Fibroblast of gingiva (primary cell): ENCODE results near the gene NOX3.

Experiments
- DNase-seq: peaks from one replicate; pipeline ENCODE4 v3.0.0-alpha.2; 2011; ENCODE audit warnings: low read depth

Gene NOX3

DNA sequence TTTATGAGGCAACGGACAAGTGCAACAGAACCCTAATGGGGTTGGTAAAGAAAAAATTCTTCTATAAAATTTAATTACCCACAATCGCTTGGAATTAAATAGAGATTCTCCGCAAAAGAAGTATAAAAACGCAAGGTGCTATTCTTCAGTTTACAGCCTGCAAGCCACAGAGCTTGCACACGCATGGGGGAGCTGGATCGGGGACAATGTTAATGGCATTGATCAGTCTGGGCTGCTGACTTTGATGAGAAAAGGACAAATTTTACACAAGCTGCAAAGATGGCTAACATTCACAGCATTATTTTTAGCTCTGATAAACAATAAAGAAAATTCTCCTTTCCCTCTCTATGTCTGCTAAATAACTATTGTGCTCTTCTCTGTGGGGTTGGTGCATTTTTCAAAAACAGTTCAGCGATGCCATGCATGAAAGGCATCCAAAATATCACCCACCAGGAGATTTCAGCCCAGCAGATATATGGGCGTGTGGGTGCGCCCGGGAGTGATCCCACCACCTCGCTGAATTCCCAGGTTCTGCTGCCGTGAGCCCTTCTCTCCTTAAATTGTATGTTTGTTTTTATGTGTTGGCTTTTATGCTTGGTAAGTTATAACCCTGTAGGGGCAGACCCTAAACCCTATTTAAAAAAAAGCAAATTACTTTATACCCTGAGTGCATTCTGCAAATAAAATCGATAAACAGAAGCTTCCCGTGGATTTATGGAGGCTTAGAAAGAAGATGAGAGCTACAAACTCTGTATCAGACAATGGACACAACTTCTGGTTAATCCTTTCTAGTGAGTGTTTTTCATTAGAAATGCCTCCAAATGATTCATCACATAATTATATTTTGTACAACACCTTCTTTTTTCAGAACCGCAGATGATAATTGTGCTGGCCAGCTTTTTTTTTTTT is 55.6 kb downstream of the NOX3 start:
- DNase-seq = no peak

- no peak for DNase-seq
Measured at GRCh38 chr6:155399062-155399744, 56.4 kb downstream of the NOX3 start.

- DNase-seq = no peak
Measured at GRCh38 chr6:155398701-155399061, 57.0 kb downstream of the NOX3 start.

GRCh38 chr6:155398221-155398620 is 57.4 kb downstream of the NOX3 start:
- DNase-seq = no peak

GRCh38 chr6:155397172-155397705 is 58.4 kb downstream of the NOX3 start:
- no peak for DNase-seq

GRCh38 chr6:155396605-155397004 is 59.0 kb downstream of the NOX3 start:
- no peak for DNase-seq

DNA sequence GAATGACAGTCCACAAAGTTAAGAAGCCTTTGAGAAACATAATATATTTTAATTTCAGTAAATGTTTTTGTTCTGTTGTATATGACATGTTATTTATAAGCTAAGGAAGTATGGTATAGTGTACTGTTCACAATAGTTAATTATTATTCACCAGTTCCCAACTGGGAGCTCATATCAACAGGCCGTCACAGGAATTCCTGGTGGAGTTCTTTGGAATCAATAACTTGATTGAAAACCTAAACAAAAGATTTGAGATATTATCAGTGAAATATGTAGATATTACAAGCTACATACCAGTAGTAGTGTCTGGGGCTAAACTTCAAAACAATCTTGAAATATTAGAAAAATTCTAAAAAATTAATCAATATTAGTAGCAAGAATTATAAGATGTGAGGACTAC is 60.3 kb downstream of the NOX3 start:
- no peak for DNase-seq

DNA sequence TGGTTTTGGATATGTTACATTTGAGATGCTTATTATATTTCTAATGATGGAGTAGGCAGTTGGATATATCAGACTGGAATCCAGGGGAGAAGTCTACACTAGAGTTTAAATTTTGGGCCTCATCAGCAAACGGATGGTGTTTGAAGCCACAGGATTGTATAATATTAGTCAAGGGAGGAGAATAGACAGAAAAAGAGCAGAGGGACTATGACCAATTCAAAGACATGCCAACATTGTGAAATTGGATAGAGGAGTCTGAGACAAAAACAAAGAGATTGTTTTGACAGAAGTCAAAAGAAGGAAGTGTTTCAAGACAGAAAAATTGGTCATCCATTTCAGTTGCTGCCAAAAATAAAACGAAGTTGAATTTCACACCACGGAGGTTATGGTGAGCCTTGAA is 66.5 kb downstream of the NOX3 start:
- no peak for DNase-seq

GRCh38 chr6:155388591-155388990 is 67.0 kb downstream of the NOX3 start:
- DNase-seq = no peak

GRCh38 chr6:155387481-155387880 is 68.2 kb downstream of the NOX3 start:
- peak; percentile 11 for DNase-seq

GRCh38 chr6:155384321-155384952 is 71.2 kb downstream of the NOX3 start:
- DNase-seq = no peak

GRCh38 chr6:155383913-155384312 is 71.7 kb downstream of the NOX3 start:
- DNase-seq = no peak

DNA sequence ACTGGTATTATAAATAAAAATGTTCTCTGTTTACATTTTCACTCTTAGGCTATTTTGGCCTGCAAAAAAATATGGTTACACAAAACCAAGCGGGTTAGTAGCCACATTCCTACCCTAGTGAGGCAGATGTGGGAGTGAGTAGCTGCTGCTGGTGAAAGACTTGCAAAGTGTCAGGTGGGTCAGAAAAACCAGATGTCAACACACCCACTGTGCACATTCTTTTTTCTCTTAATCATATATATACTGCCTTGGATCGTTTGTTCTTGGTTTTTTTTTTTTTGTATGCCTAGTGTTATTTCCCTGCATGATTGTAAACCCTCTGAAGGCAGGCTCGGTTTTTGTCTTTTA is 73.3 kb downstream of the NOX3 start:
- peak; percentile 53 for DNase-seq

DNA sequence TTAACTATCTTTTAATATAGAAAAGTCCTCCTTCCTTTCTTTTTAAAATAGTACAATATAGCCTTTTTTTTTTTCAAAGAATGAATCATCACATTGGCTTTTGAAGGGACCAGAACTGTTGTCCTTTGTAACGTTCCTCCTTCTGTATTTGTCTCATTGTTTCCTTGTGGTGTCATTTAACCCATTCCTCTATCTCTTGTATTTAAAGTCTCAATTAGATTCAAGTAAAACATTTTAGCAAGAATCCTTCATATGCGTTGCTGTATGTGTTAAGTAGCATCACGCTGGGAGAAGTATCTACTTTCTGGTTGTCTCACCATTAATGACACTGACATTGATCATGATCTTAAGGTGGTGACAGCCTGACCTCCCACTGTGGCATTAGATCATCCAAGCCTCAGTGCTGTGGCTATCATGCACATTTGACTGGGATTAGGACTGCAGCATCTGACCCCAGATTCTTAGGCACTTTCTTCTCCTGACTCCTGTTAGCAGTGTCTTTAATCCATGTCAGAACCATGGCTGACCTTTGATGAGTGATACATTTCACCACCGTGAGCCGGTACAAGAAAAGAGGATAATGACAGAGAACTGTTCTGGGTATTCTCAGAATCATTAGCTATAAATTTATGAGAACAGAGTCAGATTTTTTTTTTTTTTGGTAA is 73.8 kb downstream of the NOX3 start:
- no peak for DNase-seq

GRCh38 chr6:155380666-155381332 is 74.8 kb downstream of the NOX3 start:
- DNase-seq = no peak

DNA sequence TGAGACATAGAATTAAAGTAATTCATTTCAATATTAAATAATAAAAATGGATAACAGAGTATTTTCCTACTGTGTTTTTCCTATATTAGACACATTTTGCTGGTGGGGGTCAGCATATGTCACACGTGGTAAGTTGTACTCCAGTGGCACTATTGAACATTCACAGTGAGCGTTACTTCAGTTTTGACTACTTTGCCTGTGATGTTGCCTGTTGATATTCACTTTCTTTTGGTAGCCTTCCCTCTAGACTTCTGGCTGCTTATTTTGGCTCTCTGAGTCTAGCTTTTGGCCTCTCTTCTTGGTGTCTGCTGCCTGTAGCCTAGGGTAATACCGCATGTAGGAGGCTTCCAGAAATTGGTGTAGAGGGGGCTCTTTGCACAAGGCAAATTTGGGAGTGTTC is 76.9 kb downstream of the NOX3 start:
- DNase-seq = no peak

- no peak for DNase-seq
Measured at GRCh38 chr6:155378276-155378675, 77.4 kb downstream of the NOX3 start.

DNA sequence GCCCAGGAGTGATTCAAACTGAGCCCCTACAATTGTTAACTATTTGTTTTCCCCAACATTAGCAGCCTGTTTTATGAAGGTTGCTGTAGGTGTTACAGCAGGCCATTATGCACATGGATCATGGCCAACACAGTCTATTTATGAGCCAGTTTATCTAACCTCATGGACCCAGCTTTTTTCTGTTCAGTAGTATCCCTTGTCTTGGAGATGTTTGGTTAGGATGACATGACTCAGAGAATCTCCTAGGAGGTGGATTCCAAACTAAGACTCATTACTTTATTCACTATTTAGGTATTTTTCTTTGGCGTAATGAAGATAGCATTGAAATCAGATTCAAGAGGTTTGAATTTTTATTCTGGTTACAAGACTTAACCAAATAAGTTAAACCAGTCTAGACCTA is 78.6 kb downstream of the NOX3 start:
- peak; percentile 52 for DNase-seq

DNA sequence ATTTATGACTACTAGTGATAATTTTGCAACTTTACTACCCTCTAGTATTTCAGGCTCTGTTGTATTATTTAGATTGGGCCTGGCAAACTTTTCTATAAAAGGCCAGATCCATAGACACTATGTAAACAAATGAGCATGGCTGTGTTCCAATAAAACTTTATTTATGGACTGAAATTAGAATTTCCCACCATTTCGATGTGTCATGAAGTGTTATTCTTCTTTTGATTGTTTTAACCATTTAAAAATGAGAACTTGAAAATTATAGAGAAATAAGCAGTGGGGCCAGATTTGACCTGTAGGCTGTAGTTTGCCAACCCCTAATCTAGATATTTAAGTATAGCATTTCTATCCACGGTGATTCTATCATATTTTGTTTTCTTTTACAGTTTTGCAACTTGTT is 79.8 kb downstream of the NOX3 start:
- DNase-seq = no peak

DNA sequence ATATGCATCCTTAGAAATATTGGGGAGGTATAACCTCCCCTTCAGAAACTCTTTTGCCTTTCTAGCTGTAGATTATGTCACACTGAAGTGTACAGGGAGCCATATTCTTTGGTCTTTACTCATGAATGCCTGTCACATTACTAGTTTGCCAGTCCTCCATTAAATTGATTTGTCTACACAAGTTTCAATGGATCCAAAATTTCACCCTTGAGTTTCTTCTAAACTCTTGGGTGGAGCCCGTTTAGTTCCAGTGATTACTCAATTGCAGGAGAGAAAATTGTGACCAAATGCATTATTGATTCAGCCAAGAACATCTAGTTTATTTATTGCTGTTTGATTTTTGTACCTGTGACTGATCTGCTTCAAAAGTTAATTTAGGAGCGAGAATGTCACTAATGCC is 81.0 kb downstream of the NOX3 start:
- no peak for DNase-seq

GRCh38 chr6:155373276-155373675 is 82.4 kb downstream of the NOX3 start:
- peak; percentile 32 for DNase-seq

DNA sequence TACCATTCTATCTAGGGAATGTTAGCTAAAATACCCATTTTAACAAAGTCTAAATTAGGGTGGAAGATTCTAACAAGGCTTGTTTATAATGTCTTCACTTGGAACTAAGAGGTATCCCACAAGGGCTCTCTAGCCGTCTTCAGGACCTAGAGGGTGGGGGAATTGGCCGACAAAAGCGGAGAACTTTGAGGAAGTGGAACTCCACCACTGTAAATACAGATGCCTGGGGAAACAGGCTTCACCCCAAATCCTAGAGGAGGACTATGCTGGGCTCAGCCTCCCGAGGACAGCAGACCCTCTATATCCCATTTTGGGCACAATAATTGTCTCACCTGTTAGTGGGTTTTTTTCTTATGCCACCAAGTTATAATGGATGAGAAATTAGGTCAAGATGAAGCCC is 83.4 kb downstream of the NOX3 start:
- no peak for DNase-seq
